ENCODE data around the gene NAT9.

The NAT9 gene

DNA sequence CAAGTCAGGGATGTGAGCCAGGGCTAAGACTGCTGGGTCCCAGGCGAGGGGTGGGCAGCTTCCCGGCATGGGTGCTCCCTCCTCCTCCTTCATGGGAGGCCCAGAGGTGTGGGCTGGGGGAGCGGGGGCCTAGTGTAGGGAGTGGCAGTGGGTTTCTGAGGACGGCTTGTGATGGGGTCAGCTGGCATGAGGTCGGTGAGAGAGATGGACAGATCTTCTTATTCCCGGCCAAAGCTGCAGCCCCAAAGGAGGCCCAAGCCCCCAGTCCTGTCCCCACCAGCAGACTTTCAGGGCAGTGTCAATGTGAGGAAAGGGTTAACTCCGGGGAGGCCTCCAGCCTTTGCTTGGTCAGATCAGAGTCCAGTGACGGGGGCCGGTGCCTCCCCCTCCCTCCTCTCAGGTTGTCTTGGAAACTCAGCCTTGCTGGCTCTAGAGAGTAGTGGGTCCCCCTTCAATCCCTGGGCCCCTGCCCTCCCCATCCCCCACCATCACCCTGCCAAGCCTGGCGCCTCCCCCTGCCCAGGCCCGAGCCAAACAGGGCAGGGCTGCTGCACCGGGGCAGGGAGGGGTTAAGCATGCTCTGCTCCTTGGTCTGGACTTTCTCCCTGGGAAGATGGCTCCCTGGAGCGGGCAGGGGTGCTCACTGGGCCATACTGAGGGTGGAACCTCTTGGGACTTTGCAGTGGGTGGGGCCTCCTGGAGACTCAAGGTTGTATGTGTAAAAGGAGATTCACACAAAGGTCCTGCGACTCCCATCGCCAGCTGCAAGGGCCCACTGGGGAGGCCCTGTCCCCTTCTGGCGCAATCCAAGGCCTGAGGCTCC is 12.4 kb downstream of the NAT9 start:
- peak; percentile 79 for DNase-seq (ENCODE audit: low spot score)

DNA sequence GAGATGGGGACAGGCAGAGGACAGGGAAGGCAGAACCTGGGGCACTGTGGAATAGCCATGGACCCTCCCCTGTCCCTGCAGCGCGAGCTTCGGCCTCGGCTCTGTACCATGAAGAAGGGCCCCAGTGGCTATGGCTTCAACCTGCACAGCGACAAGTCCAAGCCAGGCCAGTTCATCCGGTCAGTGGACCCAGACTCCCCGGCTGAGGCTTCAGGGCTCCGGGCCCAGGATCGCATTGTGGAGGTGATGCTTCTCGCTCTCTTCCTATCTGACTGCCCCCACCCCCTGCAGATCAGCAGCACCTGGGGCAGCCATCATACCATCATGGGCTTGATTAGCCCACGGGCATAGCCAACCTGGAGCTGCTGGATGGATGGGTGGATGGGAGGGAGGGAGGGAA is 14.2 kb downstream of the NAT9 start:
- no peak for DNase-seq (ENCODE audit: low spot score)

DNA sequence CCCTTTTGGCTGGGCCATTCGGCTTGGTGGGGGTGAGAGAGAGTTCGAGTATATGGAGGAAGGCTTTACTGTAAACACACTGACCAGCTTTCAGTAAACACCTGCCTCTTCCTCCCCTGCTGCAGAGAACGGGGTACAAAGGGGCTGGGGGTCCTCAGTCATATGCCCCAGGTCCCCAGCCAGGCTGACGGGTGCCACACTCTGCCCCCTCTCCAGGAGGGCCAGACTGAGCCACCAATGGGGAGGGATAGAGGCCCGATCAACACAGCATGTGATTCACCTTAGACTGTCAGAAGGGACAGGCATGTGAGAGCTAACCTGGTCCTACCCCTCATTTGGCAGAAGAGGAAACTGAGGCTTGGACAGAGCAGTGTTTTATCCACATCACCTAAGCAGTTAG is 14.7 kb downstream of the NAT9 start:
- DNase-seq (ENCODE audit: low spot score), result no peak

DNA sequence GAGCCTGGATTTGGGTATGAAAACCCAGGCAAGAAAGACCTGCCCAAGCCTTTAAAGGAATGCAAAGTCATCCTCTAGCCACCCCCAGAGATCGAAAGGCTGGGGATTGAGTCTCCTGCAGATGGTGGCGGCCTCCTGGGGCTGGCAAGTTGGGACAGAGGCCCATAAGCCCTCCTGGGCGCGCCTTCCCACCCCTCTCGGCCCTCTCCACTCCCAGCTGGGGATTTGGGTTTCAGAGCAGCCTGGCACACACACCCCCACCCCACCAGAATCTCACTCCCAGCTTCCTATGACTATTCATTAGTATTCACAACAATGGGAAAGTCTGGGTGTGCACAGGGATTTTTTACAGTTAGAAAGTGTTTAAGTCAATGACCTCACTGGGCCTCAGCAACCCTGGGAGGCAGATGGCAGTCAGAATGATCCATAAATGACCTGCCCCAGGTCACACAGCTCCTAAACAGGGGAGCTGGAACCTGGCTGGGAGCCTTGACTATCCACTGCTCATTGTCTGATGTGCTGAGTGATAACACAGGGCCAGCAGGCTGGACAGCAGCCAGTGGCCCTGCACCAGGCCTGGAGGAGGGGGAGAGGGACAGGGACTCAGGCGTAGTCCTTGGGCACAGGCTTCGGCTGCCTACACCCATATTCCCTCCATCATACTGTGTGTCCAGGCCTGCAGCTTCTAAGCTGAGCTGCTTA is 15.6 kb downstream of the NAT9 start:
- peak; percentile 60 for DNase-seq (ENCODE audit: low spot score)

DNA sequence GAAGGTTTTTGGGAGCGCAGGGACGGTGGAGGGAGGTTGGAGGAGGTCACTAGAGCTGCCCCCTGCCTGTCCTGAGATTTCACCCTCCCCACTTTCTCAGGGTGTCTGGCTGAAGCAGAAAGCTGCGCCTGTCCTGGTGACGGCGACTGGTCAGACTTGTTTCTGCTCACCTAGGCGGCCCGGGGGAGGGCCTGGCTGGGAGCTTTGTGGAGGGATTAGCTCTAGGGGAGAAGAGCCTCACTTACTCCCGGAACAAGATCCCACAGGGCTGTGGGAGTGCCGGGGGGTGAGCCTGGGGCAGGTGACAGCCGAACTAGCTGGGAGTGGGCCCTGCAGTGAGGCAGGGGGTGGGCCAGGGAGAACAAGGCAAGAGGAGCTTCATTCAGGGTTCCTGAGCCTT is 16.2 kb downstream of the NAT9 start:
- no peak for DNase-seq (ENCODE audit: low spot score)

DNA sequence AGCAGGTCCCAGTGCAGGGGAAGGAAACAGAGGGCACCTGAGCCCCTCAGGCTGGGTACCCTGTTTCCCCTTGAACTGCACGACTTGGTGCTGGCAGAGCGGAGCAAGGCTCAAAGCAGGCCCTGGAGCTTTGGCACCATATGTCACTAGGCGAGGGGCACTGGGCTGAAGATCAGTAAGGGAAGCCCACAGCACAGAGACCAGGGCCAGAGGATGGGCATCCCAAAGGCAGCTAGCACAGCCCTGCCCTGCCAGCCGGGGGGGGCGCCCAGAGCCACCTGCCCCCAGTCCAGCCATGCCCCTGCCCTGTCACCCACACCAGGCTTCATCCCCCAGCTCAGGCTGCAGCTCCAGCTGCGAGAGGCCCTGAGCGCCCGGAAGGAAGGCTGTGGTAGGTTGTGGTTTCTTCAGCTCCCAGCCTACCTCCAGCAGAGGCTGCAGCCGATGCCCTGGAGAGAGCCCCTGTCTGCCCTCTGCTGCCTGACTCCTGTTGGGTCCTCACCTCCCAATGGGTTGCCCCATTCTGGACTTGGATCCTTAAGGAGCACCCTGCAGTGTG is 16.8 kb downstream of the NAT9 start:
- DNase-seq (ENCODE audit: low spot score), result no peak

DNA sequence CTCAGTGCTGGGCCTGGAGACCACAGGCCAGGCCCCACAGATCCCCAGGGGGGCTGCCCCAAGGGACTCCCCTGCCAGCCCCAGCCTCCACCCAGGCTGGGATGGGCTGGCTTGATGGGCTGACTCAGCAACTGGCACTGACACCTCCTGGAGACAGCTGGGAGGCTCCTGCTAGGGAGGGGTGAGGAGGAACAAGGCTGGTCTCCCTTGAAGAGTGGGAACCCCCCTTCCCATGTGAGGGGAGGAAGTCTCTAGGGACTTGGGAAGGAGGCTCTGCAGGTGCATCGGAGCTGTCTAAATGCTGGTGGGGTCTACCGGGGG is 17.3 kb downstream of the NAT9 start:
- DNase-seq (ENCODE audit: low spot score), result no peak

DNA sequence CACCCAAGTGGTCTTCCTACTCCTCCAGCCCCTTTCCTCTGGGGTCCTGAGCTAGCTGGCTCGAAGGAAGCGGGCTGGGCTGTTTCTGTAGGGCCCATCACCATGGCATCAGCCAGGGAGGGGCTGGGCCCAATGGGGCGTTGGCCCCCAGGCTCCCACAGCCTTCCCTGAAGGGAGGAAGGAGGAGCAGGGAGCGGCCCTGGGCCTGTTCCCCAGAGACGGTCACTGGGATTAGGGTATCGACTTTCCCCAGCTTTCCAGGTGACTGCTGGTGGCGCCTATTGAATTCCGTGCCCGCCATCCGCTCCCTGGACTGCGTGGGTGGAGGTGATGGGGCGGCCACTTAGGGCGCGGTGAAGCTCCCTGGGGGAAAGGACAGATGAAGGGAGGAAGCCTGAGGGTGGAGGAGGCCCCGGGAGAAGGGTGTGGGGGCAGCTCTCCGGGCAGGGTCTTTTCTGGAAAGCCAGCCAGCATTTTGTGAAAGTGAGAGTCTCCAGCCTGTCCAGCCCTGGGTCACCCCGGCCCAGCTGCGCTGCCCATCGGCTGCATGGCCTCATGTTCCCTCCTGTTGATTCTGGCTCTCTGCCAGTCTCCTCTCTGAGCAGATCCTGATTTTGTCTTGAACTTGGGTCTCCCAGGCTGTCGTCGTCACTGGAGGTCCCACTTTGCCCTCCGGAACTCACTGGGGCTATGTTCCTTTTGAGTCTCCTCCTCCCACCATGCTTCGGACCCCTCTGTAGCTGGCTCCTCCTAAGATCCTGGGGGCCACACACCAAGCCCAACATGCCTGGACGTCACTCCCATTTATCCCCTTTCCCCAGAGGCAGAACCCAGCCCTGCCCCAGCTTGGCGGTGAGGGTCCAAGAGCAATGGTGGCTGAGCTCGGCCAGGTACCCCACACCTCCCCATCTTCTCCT is 18.0 kb downstream of the NAT9 start:
- DNase-seq (ENCODE audit: low spot score), result no peak

DNA sequence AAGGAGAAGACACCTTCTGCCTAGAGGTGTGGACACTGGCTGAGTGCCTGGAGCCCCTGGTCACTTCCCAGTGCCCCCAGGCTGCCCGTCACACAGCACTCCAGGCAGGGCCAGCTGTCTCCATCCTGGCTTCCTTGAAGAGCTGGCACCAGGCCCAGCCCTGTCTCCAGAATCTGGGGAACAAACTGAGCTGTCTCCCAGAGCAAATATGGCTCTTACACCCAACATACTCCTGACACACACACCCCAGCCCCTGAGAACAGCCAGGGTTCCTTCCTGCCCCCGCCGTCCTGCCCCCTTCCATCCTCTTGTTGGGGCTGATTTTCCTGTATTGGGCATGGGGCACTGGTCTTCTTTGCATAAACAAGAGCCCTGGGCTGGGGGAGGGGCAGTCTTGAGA is 18.6 kb downstream of the NAT9 start:
- DNase-seq (ENCODE audit: low spot score), result no peak

DNA sequence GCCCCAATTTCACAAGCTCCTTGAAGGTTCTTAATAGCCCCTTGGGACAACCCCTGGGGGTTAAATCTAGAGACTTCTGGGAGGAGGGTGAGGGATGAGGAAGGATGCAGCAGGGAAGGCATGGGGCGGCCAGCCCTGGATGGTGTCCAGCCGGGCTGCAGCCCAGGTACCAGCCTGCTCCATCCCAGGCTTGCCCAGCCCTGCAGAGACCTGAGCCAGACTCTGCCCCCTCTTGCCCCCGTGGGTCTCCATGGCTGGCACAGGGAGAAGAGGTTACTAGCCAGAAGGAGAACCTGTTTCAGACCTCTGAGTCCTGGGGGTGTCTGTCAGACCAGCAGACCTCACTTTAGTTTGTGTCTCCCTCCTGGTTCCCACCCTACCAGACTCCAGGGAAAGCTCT is 19.3 kb downstream of the NAT9 start:
- DNase-seq (ENCODE audit: low spot score), result no peak

DNA sequence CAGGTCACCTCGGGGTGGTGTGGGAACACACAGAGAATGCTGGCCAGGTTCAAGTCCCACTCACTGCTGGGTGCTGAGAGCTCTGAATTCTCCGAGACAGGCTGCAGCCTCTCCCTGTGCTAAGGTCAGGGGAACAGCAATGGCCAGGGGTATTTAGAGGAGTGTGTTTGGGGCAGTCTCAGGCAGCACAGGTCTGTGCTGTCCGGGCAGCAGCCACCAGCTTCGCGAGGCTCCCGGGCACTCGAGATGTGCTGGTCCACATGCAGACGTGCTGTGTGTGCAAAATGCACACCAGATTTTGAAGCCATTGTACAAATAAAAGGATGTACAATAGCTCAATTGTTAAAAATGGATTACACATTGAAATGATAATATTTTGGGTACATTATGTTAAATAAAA is 20.6 kb downstream of the NAT9 start:
- no peak for DNase-seq (ENCODE audit: low spot score)

DNA sequence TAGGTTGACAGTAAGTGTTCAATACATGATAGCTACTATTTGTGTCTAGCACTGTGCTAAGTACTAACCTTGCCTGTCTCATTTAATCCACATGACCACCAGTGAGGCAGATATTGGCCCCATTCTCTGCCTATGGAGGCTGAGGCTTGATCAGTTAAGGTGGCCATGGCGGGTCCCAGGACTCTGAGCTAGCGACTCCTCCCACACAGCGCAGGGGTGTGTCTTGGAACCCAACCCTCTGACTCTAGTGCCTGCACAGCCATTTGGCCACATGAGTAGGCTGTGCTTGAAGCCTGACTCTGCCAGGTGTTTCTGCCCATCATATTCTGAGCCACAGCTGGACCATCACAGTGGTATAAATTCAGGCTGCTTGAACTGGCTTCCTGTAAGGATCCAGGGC is 21.3 kb downstream of the NAT9 start:
- DNase-seq (ENCODE audit: low spot score), result no peak

DNA sequence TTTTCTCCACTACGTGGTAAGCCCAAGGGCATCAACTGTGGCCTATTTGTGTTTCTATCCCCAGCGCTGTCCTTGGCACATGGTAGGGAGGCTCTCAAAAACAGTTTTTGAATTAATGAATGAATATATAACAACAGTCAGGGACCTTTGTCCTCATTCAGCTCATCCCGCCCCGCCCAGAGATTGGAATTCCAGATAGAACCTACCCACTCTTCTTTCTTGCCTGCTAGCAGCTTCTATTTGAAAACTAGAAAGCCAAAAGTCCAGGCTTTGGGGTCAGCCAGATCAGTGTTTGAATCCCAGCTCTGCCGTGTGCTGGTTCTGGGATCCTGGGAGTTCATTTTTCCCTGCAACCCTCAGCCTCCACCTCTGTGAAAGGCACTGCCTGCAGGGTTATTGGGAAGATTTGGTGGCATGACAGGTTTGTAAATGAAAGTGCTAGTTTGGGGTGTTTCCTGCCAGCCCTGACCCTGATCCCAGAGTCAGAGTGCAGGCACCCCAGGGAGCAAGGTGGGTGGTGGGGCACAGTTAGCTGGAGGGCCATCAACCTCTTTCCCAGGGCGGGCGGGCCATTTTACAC is 23.2 kb downstream of the NAT9 start:
- DNase-seq (ENCODE audit: low spot score), result no peak

DNA sequence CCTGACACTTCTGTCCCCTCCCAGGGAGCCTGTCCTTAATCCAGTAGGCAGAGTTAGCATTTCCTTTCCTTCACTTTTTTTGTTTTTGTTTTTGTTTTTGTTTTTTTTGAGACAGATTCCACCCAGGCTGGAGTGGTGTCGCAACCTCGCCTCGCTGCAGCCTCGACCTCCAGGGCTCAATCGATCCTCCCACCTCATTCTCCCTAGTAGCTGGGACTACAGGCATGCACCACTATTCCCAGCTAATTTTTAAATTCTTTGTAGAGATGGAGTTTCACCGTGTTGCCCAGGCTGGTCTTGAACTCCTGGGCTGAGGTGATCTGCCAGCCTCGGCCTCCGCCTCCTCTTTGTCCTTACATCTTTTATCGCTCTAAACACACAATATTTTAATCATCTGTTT is 23.7 kb downstream of the NAT9 start:
- DNase-seq (ENCODE audit: low spot score), result no peak

DNA sequence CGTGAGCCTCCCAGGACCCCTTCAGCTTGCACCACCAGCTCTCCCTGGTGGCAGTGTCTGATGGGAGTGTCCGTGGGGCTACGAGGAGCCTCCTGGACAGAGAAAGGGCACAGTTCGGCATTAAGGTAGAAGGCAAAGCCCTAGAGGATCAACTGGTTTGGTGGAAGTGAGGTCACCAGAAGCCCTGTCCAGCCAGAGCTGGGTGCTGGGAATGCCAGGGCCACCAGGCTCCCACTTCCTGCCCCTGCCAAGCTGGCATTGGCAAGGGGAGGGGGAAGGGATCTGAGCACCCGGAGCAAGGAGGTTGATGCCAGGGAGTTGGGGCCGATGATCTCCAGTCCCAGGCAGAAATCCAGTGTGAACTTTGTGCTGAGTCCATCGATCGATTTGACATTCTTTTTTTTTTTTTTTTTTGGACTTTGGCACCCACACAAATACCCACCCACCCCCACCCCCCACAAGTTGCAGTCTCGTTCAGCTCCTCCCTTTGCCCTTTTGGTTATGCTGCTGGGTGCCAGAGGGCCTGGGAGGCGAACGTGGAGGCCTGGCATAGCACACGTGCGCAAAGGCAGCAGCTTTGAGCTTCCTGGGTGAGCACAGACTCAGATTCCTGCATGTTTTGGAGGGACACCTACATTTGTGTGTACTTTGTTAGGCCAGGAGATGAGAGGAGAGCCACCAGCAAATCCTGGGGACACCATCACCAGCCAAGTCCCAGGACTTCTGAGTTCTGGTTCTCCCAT is 25.6 kb downstream of the NAT9 start:
- DNase-seq (ENCODE audit: low spot score), result no peak

DNA sequence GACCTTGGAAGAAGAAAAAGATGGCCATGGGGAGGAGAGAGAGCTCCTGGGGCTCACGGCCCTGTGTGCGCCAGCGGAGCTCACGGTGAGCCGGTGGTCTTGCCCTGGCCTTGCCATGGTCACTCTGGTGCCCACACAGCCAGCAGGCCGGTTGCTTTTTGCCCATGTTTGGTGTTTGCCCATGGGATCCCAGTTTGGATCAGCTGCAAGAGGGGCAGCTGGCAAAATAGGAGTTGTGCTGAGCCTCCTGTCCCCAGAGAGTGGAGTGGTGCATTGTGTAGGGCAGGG is 26.2 kb downstream of the NAT9 start:
- DNase-seq (ENCODE audit: low spot score), result no peak

DNA sequence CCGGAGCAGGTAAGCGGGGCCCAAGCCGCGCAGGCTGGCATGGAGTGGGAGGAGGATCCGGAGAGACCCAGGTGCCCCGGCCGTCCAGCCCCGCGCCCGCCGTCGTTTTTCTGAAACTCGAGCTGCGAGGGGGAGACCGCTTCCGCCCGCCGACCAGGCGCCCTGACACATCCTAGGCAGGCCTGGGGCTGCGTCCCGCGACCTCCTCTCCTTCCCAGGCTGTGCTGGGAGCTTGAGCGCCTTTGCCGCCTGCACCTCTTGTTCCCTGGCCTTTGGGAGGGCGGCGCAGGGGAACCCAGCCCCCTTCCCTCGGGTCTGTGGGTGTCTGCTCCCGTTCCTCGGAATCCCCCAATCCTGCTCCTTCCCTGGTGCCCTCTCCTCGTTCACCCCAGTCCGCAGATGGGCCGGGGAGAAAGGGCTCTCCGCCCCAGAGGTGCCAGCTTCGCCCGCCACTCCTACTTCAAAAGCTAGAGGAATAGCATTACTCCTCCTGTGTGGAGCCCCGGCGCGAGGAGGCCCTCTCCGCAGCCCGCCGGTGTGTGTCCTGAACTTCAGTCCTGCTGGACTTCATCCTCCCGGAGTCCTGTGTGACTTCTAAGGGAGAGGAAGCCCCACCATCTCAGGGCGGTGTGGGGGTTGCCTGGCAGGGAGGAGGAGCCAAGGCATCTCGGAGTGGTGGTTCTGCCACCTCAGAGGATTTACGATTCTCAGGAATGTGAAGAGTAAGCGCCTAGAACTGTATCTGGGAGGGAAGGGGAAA is 26.7 kb downstream of the NAT9 start:
- no peak for DNase-seq (ENCODE audit: low spot score)

DNA sequence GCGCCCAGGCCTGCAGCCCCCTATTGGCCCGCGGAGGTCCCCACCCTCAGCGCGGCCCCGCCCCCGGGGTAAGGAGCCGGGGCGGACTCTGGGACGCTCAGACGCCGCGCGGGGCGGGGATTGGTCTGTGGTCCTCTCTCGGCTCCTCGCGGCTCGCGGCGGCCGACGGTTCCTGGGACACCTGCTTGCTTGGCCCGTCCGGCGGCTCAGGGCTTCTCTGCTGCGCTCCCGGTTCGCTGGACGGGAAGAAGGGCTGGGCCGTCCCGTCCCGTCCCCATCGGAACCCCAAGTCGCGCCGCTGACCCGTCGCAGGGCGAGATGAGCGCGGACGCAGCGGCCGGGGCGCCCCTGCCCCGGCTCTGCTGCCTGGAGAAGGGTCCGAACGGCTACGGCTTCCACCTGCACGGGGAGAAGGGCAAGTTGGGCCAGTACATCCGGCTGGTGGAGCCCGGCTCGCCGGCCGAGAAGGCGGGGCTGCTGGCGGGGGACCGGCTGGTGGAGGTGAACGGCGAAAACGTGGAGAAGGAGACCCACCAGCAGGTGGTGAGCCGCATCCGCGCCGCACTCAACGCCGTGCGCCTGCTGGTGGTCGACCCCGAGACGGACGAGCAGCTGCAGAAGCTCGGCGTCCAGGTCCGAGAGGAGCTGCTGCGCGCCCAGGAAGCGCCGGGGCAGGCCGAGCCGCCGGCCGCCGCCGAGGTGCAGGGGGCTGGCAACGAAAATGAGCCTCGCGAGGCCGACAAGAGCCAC is 27.4 kb downstream of the NAT9 start, which contains the start of gene NHERF1:
NHERF1 (plus strand) TSS at position 100 of the 750 bp plus-strand sequence; CDS start at position 319, 219 bp downstream.
- DNase-seq (ENCODE audit: low spot score), result peak; percentile 93

DNA sequence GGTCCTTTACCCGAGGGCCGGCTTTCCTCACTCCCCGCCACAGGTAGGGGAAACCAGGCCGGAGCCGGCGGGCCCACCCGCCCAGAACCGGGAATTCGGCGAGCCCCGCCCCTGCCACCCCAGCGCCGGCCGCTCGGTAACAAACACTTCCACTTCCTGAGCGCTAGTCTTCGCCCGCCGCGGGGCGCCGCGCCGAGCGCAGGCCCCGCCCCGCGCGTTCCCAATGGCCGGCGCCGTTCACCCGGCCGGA is 27.9 kb downstream of the NAT9 start:
- no peak for DNase-seq (ENCODE audit: low spot score)

DNA sequence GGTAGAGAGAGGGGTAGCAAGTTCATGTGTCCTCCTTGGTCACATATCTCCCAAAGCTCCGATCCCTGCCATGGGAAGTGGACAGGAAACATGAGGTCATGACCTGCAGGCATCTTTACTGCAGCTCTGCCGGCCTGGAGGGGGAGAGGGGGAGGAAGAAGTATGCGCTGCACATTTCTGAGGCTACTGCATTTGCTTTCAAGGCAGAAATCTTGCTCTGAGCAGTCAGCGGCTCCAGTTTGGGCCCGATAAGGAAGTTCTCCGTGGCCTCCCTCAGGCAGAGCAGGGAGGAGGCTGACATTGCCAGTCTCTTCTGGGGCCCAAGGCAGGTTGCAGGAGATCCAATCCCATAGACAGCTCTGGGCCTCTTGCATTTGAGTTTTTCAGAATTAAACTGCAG is 29.2 kb downstream of the NAT9 start:
- no peak for DNase-seq (ENCODE audit: low spot score)
